Panc1 (cell line): Measurements from ENCODE around the gene PEF1. TPM values are rescaled to one million over a fixed set of nuclear protein-coding genes. Genes with fewer than 3 reads are reported as not detected.

Experiments used
- ATAC-seq: fragments of 200-7000 bp; cut with Tn5 transposase; 2 replicates; pipeline ENCODE4 v1.9.1; 2020; ENCODE audit warnings: mild to moderate bottlenecking, moderate library complexity
- BruUV-seq: library from RNA; stranded (reverse); fragments of 400-500 nt; replicated peaks from 2 replicates; lab custom pipeline; 2021; lab: Mats Ljungman, UMichigan
- CTCF ChIA-PET: fragments of 300-600 bp; sonication (Branson Sonifier 250); formaldehyde crosslinking; loops from one replicate; lab custom pipeline; 2022; ENCODE audit warnings: antibody characterized with exemption; lab: Charles Lee
- POLR2A ChIA-PET: fragments of 300-600 bp; sonication (Branson Sonifier 250); formaldehyde crosslinking; loops from one replicate; lab custom pipeline; 2022; ENCODE audit warnings: antibody characterized with exemption; lab: Charles Lee
- DNase-seq: peaks from one replicate; pipeline ENCODE4 v3.0.0-alpha.2; 2010; ENCODE audit warnings: low read depth, low spot score
- H3K27ac ChIP-seq: 2 replicates; pipeline ENCODE4 v1.5.1; 2011; ENCODE audit warnings: mild to moderate bottlenecking, low read length, inconsistent platforms
- H3K27me3 ChIP-seq: fragments of 200-500 bp; sonication (Bioruptor generic); 2 replicates; pipeline ENCODE4 v1.6.0; 2014; ENCODE audit warnings: low read length, inconsistent platforms; ENCODE audit not compliant: control insufficient read depth, insufficient read depth
- H3K36me3 ChIP-seq: fragments of 200-500 bp; sonication (Bioruptor generic); 2 replicates; pipeline ENCODE4 v1.5.1; 2014; ENCODE audit warnings: inconsistent platforms, mild to moderate bottlenecking, low read length, moderate library complexity; ENCODE audit not compliant: control insufficient read depth, insufficient read depth
- H3K4me1 ChIP-seq: 2 replicates; pipeline ENCODE4 v1.5.1; 2011; ENCODE audit warnings: inconsistent platforms, mild to moderate bottlenecking, low read length, moderate library complexity; ENCODE audit not compliant: control insufficient read depth, insufficient read depth
- H3K4me3 ChIP-seq, 2 experiments: 2 replicates each; pipeline ENCODE4 v1.5.1; 2011 to 2012; ENCODE audit warnings: low read depth in 2 of 2, low read length in 2 of 2, mild to moderate bottlenecking in 2 of 2, inconsistent platforms in 1 of 2, moderate library complexity in 1 of 2
- H3K9me3 ChIP-seq: fragments of 200-500 bp; sonication (Bioruptor generic); 2 replicates; pipeline ENCODE4 v1.5.1; 2014; ENCODE audit warnings: low read depth, mild to moderate bottlenecking, inconsistent platforms, low read length, moderate library complexity; ENCODE audit not compliant: control insufficient read depth, insufficient read depth
- CTCF ChIP-seq: fragments of 450-650 bp; IDR thresholded peaks from 2 replicates; pipeline ENCODE4 v1.5.1; 2017; ENCODE audit warnings: mild to moderate bottlenecking
- POLR2AphosphoS5 ChIP-seq: IDR thresholded peaks from 2 replicates; pipeline ENCODE4 v1.6.1; 2012; ENCODE audit warnings: mild to moderate bottlenecking, low read depth, low read length, moderate library complexity
- REST ChIP-seq, 2 experiments: IDR thresholded peaks; 2 replicates each; pipeline ENCODE4 v1.6.1; 2011 to 2012; ENCODE audit warnings: low read depth in 2 of 2, control low read depth in 1 of 2, low read length in 1 of 2, mild to moderate bottlenecking in 1 of 2, moderate library complexity in 1 of 2; ENCODE audit not compliant: insufficient read depth in 1 of 2
- SIN3A ChIP-seq: IDR thresholded peaks from 2 replicates; pipeline ENCODE4 v1.6.1; 2012; ENCODE audit warnings: low read depth, mild to moderate bottlenecking, low read length, moderate library complexity, borderline replicate concordance; ENCODE audit not compliant: insufficient read depth
- TCF7L2 ChIP-seq: IDR thresholded peaks from 2 replicates; pipeline ENCODE4 v1.6.1; 2011; ENCODE audit warnings: mild to moderate bottlenecking, low read depth, low read length, inconsistent platforms
- in situ Hi-C: cut with HindIII; loops from 2 replicates; pipeline ENCODE4 v1.10.0; 2016; ENCODE audit warnings: low sequenced_read_pairs, low pct_unique_long_range_greater_than_20kb
- intact Hi-C: fragments of 100-400 bp; cut with micrococcal nuclease; formaldehyde crosslinking; loops from one replicate; pipeline ENCODE4 v1.10.0; 2022; ENCODE audit not compliant: unreplicated experiment
- total RNA-seq: library from RNA; stranded (reverse); gene quantifications from one replicate; pipeline ENCODE4 v1.2.1, GENCODE V29; 2021; ENCODE audit not compliant: unreplicated experiment

Gene PEF1
- total RNA-seq, 1 experiment from 2014 or later = 58.4 TPM

- Histone ChIP-seq H3K36me3 (no peaks in the 10 kb centered on the region), H3K4me1 (peaks cover 11% of the 10 kb centered on the region), H3K4me3 (no peak overlapping the region), H3K27ac (no peak overlapping the region), H3K27me3 (no peaks in the 10 kb centered on the region), H3K9me3 (no peaks in the 10 kb centered on the region)
- DNase-seq (no peak), ATAC-seq (no peak)
- ChIA-PET CTCF (interaction anchor here (0.5 to 0.7 kb wide), 2 partner anchors 31 to 128 kb away, joined by 3 read pairs; no protein-coding TSS in a partner anchor), POLR2A (interaction anchor here (0.7 kb wide), 1 partner anchor 16 kb away, joined by 4 read pairs; the partner anchor contains the start of gene PEF1)
- TF ChIP-seq REST (IDR thresholded peaks at IDR 0.05; ENCODE audit: insufficient read depth in 1 of 2, low read depth in 2 of 2, low read length in 1 of 2) (no peak), SIN3A (no peak), CTCF (no peak), TCF7L2 (no peak), POLR2AphosphoS5 (no peak)
- BruUV-seq = no TSS peak
- in situ Hi-C loops (no loop called here), intact Hi-C loops (loop anchor here (5.0 to 10.0 kb wide), 2 partner anchors 41 to 84 kb away; partner anchors contain the start of gene COL16A1)
These were observed 16.3 kb upstream of the PEF1 start for GRCh38 chr1:31660871-31661455.

- intact Hi-C loops (loop anchor here (5.0 to 10.0 kb wide), 2 partner anchors 42 to 85 kb away; partner anchors contain the start of gene COL16A1), in situ Hi-C loops (no loop called here)
- DNase-seq (no peak), ATAC-seq (no peak)
- no peak overlapping the region for H3K4me3 ChIP-seq
- H3K9me3 ChIP-seq = no peaks in the 10 kb centered on the region
- BruUV-seq = no TSS peak
- no peaks in the 10 kb centered on the region for H3K36me3 ChIP-seq
- H3K27ac ChIP-seq = no peak overlapping the region
- POLR2A ChIA-PET = no interaction called here
- CTCF ChIA-PET = no interaction called here
- H3K27me3 ChIP-seq = no peaks in the 10 kb centered on the region
- no peak for TF ChIP-seq POLR2AphosphoS5
- no peak for TF ChIP-seq REST (IDR thresholded peaks at IDR 0.05; ENCODE audit: insufficient read depth in 1 of 2, low read depth in 2 of 2, low read length in 1 of 2)
- no peak for TF ChIP-seq TCF7L2
- TF ChIP-seq CTCF = no peak
- TF ChIP-seq SIN3A = no peak
- peaks cover 5% of the 10 kb centered on the region for H3K4me1 ChIP-seq
These were observed 15.2 kb upstream of the PEF1 start for GRCh38 chr1:31659889-31660288.
